Subcutaneous preadipocyte (primary cell): ENCODE measurements around the gene SC5D. TPM values are rescaled to one million over a fixed set of nuclear protein-coding genes. Genes with fewer than 3 reads are reported as not detected.

ENCODE experiments used
- total RNA-seq: library from RNA; depleted of rRNA; stranded (reverse); fragments of >200 nt; gene quantifications from 2 replicates; pipeline ENCODE4 v1.2.3, GENCODE V29; 2012

SC5D gene, protein sequence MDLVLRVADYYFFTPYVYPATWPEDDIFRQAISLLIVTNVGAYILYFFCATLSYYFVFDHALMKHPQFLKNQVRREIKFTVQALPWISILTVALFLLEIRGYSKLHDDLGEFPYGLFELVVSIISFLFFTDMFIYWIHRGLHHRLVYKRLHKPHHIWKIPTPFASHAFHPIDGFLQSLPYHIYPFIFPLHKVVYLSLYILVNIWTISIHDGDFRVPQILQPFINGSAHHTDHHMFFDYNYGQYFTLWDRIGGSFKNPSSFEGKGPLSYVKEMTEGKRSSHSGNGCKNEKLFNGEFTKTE
- 58.8 and 71.4 TPM in 2 replicates for total RNA-seq

DNA sequence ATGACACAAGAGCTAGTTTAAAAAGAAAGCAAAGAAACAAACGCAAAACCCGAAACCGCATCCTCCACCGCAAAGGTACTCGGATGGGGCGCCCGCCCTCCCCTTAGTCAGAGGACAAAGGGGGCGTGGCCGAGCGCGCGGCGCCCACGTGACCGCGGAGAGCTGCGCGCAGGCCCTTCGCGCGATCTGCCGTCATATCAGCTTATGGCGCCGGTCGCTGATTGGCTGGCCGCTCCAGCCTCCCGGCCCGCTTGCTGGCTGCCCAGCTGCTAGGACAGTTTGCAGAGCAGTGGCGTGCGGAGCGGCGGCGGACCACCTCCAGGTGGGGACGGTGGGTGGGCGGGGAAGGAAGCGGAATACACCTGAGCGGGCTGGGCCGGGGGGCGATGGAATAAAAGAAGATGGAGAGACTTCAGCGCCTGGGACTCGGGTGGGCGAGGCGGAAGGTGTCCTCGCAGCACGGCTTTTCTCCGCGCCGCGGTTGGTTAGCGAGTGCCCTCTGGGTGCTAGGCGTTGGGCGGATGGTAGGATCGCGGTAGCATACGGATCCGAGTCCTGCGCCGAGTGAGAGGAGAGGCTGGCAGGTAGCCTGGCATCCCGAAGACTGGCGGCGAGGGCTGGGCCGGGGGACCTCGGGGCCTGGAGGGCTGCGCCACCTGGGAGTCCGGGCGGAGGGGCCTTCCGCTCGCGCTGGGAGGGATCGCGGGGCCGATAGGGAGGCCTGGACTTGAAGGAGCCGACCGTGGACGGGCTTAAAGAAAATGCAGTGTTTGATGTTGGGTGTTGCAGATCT lies at the start of gene SC5D:
Gene SC5D (plus strand): TSS at position 277 of the 793 bp plus-strand sequence. CDS start 10,605 bp downstream, outside the sequence.

Other genes starting within 250 kb of the SC5D start
- 0.20 and 0.73 TPM in 2 replicates for gene TECTA, start 191.5 kb upstream of the SC5D start, total RNA-seq
- under 0.01 TPM in 2 replicates for gene SORL1, start 159.5 kb downstream of the SC5D start, total RNA-seq